HG03039 (cell line): ENCODE data around the gene GLCE.
"Not testable (repeated sequence)": the region's sequence is repeated elsewhere in the genome, so short reads cannot be mapped to it uniquely, and the experiment has no call there.

ENCODE experiments used
- ATAC-seq: cut with Tn5 transposase; IDR thresholded peaks from one replicate; pipeline ENCODE4 v1.9.1; 2021; ENCODE audit warnings: mild to moderate bottlenecking, moderate library complexity; ENCODE audit not compliant: unreplicated experiment

Gene GLCE

DNA sequence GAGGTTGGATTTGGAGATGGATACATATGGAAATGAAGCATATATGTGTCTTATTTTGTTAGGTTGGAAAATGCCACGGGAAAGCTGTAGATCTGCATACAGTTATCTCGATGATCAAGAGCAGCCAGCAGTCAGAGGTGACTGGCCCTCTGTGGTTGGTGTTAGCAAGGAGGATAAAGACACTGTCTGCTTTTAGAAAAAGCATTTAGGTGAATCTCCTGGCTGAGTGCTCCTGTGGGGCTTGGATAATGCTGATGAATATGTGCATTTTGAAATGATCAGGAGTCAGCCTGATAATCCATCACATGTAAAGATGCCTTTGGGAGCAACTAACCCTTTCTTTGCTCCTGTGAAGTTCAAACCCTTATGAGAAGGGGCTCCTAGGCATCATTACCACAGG is 24.9 kb upstream of the GLCE start:
- ATAC-seq, result no peak

DNA sequence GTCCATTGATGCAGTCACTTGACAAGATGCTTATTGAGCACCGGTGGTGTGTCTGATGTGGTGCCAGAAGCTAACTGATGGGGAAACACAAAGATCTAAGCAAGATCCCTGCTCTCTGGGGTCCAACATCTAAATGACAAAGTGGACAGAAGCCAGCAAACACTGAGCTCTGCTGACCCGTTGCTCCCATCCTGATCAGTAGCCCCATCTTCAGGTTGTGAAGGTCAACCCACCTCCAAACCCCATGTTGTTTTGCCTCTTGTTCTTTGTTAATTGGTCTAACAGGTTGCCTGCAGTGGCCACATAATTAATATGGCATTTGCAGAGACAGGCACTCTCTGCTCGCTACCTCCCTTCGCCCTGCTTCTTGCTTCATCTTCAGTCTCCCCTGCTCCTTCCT is 21.5 kb upstream of the GLCE start:
- ATAC-seq, result no peak

DNA sequence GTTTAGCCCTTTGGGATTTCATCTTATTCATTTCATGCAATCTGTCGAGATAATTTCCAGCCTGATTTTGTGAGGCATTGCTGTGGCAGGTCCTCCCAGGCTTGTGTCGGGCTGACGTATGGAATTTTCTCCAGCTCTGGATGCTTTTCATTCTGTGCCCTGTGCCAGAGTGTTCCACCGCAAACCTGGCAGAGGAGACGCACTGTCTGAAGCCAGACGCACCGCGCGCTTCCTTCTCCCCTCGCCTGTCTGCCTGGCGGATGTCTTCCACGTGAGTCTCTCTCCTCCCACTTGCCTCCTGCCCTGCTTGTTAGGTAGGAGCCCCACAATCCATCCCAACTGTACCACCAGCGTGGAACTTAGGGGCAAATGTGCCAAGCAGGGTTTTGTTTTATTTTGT is 20.1 kb upstream of the GLCE start:
- ATAC-seq, result no peak

DNA sequence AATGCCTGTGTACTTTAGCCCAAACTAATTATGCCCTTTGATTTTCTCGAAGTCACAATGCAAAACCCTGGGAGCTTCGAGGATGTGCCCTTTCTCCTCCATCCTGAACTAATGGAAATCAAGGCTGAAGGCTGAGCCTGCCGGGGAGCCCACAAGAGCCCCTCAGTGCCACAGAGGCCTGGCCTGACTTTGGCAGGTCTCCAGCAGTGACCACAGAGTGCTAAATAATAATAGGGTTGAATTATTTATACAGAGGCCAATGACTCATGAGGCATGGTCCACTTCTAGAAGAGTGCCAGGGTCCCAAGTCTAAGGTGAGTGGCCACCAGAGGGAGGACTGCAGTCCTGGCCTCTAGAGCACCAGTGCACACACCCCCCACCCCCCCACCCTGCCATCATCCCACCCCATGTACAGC is 19.1 kb upstream of the GLCE start:
- ATAC-seq, result no peak

DNA sequence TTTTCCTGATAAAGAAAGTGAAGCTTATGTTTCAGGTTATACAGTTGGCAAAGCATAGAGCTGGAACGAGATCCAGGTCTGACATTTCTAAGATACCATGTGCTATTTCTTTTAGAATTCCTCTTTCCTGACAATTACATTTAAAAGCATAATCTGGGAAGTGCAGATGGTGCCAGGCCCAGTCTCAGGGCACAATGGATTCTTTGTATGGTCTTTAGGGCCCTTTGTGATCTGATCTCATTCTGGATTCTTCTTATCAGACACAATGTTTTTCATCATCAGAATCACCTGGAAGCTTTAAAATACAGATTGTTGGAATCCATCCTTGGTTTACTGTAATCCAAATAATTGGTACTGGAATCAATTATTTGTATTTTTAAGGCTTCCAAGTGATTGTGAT is 18.6 kb upstream of the GLCE start:
- no peak for ATAC-seq

DNA sequence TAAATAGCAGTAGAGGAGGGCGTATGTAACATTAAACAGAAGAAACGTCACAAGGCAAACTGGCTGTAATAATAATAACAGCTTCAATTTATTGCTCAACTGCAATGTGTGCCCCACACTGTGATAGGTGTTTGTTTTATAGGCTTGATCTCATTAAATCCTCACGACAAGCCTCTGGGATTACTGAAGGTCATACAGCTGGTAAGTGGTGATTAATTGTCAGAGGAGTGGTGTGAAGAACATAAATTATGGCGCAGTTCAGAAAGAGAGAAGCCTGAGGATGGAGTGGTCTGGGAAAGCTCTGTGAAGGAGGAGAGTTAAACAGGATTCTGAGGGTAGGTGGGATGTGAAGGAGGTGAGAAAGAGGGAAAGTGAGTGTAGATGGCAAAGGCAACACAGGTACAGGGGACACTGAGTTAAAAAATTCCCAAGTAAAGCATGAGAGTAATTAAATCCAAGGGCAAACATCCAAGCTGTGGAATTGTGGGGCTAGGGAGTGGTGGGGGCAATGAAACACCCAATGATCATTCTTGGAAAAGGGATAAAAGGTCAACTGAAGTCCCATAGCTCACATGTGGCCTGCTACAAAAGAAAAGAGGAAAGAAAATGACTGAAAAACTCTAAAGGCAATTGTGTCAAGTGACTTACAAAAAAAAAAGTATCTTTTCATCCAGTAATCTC is 16.5 kb upstream of the GLCE start:
- no peak for ATAC-seq

DNA sequence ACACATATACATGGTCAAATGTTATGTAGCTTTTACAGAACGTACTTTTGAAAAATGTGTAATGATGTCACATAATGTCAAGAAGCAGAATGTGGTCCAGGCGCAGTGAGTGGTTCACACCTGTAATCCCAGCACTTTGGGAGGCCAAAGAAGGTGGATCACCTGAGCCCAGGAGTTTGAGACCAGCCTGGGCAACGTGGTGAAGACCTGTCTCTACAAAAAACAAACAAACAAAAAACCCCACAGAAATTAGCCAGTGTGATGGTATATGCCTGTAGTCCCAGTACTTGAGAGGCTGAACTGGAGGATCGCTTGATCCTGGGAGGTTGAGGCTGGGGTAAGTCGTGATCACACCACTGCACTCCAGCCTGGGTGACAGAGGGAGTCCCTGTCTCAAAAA is 15.9 kb upstream of the GLCE start:
- ATAC-seq, result no peak

DNA sequence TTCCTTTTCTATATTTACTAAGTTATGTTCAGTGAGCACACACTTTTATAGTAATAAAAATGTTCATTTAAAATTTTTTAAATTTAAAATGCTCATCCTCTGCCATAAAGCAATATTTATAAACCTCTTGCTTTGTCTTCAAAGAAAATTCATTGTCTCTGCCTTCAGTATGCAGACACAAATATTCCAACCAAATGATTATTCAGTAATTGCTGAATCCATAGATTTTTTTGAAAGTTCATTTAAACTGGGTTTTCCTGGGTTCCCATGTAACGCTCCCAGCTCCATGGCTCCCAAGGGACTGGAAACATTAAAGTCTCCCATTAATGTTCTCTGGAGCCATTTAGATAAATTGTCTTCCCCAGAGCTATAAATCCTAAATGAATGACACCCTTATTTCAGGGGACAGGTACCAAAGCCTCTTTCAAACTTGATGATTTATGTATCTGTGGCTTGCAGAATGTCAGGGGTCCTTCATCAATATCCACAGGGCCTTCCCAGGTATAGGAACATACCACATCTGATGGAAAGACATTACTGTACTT is 15.2 kb upstream of the GLCE start:
- no peak for ATAC-seq

DNA sequence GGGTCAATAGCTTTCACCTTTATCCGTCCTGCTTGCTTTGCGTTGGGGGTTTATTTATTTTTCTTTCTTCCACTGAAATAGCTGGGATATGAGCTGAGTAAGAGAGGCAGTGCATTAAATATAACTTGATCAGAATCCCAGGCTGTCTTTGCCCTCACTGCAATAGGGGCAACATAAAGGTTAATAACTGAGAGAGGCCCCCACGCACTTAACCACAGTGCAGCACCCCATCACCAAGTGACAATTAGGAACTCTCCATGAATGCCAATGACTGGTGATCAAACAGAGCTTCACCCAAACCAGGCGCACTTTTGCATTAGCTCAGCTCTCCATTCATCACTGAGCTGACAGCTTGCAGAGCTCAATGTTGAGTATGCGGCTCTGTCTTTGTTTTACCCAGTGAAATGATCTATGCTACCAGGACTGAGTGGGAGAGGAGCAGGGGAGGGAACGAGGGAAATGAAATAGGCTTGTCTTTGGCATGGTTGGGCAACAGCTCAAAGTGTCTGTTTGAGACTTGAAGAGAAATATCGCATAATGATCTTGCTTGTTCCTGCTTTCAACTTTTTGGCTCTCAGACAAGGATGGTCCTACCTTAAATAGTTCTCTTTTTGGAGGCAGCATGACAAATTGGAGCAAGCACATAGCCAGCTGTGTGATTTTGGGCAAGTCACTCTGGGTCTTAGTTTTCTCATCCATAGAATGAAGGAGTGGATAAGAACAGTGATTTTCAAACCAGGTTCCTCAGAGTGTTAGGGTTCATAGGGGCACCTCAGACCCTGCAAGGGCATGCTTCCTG is 14.5 kb upstream of the GLCE start:
- ATAC-seq, result no peak

DNA sequence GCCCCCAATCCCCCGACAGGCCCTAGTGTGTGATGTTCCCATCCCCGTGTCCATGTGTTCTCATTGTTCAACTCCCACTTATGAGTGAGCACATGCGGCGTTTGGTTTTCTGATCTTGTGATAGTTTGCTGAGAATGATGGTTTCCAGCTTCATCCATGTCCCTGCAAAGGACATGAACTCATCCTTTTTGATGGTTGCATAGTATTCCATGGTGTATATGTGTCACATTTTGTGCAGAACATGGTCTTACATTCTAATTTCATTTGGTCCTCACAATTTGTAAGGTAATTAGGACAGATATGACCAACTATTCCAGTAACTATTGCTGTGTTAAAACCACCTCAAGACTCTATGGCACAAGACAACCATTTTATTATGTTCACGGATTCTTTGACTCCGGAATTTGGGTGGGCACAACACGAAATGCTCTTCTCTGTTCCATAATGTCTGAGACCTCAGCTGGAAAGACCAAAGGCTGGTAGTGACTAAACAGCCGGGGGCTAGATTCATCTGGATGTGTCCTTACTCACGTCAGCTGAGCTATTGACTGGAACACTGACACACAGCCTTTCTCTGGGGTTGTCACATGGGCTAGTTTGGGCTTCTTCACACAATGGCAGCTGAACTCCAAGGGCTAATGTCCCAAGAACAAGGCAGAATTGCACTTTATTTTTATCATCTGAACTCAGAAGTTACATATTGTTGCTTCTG is 13.6 kb upstream of the GLCE start:
- no peak for ATAC-seq

DNA sequence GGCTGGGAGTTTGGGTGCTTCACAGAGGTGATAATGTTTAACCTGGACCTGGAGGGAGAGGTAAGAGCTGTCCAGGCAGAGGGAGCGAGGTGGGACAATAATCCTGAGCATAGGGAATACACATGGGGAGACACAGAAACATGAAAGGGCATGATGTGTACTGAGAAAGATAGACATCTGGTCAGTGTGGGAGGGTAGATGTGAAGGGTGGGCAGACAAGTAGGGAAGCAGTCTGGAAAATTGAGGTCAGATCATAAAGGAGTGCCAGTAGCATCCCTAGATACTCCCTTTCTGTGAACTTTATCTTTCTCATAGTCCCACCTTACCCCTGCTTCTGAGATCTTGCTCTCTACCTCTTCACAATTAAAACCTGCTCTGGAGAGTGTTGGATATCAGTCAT is 12.0 kb upstream of the GLCE start:
- no peak for ATAC-seq

DNA sequence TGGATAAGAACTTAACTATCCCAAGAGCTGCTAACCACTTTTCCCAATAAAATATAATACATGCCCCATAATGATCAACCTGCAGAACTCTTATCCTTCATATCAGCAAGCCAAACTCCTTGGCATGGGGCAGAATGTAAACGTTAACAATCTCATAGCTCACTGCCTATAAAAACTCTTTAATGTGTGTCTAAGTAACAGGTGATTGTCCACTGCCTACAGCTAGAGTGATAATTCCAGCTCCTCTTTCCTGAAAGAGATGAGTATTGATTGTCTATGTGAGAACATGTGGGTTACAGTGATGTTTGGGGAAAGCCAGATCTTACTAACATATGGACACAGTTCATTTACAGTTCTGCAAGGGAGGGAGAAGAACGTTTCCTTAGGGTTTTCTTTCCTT is 11.3 kb upstream of the GLCE start:
- no peak for ATAC-seq

DNA sequence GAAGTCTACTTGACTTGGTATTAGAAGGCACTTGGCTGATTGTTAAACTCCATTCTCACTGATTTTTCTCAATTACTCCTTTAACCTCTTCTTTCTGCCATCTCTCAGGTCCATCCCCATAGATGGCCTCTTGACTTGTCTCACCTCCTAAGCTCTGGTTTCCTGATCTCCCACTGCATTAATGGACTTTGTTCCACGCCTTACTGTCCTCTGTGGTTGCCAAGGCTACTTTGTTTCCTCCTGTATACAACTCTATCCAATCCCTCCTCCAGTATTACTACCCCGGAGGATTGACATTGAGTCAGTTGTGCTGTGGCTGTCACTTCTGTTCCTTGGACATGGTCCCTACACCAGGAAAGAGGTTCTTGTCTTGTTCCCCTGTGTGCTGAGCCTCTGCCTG is 10.6 kb upstream of the GLCE start:
- ATAC-seq, result no peak

DNA sequence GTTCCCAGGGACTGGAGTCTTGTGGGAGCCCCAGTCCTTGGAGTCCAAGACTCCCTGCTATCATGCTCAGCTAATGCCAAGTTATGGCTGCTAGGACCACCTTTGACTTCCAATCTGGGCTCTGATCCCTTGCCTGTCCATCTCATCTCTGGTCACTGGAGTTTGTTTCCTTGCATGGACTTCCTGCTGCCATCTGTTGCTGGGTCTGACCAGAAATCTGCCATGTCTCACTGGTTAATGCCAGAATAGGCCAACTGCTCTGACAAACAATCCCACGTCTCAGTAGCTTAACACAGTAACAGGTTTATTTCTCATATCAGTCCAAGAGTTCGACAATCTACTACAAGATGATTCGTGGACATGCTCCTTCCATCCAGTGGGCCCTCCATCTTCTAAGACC is 10.1 kb upstream of the GLCE start:
- ATAC-seq, result no peak

DNA sequence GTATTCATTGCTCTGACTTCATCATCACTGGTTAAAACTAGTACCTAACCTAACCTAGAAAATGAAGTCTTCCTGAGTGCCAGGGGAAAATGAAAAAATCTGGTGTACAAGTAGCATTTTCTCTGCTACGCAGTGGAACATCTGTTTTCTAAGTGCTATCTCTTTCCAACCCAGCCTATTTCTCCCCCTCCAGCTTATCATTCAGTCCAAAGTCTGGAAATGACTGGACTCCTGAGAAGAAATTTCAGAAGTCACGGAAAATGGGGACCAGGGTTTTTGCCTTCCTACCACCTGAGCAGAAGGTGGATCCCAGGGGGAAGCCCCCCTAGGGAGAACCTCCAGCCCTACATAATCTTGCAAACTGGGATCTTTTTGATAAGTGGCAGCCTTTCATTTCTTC is 9.6 kb upstream of the GLCE start:
- ATAC-seq, result no peak

DNA sequence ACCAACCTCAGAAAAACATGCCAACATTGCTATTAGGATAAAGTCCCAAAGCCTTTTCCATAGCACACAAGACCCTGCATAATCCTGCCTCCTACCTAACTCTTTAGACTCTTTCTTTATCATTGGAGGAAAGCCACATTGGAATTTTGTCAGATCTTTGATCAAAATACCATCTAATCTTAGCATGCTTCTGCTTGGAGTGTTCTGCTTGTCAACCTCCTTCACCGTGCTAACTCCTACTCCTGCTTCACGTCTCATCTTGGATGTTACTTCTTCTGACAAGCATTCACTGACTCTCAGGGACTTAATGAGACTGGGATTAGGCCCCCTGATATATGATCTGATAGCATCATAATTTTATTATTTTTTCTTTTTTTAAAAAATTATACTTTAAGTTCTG is 7.4 kb upstream of the GLCE start:
- ATAC-seq, result no peak

DNA sequence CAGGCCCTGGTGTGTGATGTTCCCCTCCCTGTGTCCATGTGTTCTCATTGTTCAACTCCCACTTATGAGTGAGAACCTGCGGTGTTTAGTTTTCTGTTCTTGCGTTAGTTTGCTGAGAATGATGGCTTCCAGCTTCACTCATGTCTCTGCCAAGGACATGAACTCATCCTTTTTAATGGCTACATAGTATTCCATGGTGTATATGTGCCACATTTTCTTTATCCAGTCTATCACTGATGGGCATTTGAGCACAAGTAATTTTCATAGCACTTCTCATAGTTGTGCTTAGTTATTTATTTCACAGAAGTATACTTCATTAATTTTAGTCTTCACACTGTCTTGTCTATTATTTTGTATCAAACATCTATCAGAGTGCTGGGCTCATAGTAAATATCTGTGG is 6.8 kb upstream of the GLCE start:
- not testable (repeated sequence) for ATAC-seq

DNA sequence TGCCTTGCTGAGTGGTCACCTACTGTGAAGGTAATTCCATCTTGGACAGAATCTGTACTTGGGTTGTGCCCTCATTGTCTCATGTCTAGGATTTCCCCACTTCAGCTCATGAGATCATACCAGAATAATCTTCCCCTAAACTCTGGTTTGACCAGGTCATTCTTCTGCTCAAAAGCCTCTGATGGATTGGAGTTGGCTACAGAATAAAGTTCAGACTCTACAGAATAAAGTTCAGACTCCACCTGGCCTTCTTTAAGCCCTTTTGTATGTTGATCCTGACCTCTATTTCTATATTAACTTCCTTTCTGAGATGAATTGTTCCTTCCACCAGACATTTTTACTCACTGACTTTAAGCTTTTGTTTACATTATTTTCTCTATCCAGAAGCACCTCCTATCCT is 6.4 kb upstream of the GLCE start:
- no peak for ATAC-seq

DNA sequence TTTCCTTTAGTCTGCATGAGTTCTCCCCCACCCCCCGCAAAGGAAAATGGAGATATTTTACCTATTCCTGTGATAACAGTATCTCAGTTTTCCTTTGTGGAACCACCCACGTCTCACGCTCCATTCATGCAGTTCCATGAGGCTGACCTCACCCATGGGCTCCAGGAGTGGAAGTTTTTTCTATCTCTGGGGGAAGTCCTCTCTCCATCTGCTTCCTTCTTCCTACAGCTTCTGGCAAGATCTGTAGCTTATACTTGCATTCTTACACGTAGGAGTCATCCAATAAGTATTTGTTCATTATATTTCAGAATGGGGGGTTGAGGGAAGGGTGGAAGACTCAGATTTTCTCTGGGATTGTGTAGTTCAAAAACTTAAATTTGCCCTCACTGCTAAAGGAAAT is 5.8 kb upstream of the GLCE start:
- no peak for ATAC-seq

DNA sequence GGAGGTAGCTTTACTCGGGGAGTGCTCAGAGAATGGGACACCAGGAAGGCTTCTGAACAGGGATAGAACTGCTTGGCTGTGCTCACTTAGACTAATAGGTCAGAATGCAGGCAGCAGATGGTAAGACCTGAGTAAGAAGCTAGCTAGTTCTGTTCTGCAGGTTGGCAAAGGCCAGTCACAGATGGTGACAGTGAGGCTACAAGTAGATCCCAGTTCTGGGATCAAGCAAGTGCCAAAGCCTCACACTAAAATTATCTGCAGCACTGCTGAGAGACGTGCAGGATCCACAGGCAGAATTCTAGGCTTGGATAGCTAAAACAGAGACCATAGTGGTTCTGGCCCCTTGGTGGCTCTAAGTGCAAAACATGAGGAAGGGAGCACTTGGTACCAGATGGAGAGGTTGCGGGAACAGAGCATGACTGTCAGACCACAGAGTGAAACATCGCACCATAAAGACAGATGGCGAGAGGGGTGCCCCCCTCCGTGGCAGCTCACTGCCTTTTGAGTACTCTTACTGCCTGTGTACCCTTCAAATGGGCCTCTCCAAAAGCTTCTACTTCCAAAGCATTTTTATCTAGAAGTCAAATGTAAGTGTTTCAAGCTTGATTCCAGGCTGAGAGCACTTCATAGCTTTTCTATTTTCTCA is 3.6 kb upstream of the GLCE start:
- no peak for ATAC-seq

DNA sequence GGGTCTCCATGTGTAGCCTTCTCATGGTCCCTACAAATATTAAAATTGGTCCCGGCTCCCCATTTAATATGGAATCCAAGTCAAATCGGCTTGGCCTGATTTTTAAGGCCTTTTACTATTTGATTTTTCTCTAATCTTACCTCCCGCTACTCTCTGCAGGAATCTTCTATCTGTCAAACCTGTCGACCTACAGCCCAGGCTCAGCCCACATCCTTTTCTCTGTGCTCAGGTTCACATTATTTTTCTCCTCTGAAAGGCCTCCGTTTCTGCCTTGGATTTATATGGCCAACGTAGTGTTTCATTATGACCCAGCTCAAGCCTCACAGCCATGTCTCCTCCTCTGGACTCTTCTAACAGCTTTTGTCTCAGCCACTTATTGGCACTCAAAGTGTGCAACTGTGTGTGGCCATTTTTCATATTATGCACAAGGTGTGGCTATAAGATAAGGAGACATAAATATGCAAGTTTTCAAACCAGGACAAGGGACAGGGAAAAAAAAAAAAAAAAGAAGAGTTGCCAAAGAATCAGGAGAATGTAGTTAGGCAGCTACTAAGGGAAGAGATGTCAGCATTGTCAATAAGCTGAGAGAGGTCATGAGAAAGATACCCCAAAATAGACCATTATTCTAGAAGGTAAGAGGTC is 2.1 kb upstream of the GLCE start:
- ATAC-seq, result no peak
